Stomach smooth muscle (tissue), 2 donors: Measurements from ENCODE around the gene SFTPB.
A peak's percentile ranks its signal among the peaks of the same experiment; 100 is the strongest.

ENCODE experiments used
- H3K27ac ChIP-seq: one replicate; pipeline ENCODE4 v1.7.0; 2013; ENCODE audit warnings: mild to moderate bottlenecking, low read length, inconsistent platforms
- H3K27me3 ChIP-seq, 2 donors: one replicate each; pipeline ENCODE4 v1.7.0; 2013; ENCODE audit warnings: low read length in 2 of 2; ENCODE audit not compliant: insufficient read depth in 2 of 2, control insufficient read depth in 1 of 2
- H3K36me3 ChIP-seq, 2 donors: one replicate each; pipeline ENCODE4 v1.7.0; 2013; ENCODE audit warnings: low read length in 2 of 2; ENCODE audit not compliant: control insufficient read depth in 2 of 2, insufficient read depth in 2 of 2
- H3K4me1 ChIP-seq: one replicate; pipeline ENCODE4 v1.7.0; 2013; ENCODE audit warnings: low read length; ENCODE audit not compliant: control insufficient read depth, insufficient read depth
- H3K4me3 ChIP-seq, 2 donors: one replicate each; pipeline ENCODE4 v1.7.0; 2013; ENCODE audit warnings: low read length in 2 of 2
- H3K9ac ChIP-seq, 2 donors: one replicate each; pipeline ENCODE4 v1.7.0; 2013; ENCODE audit warnings: low read length in 2 of 2, mild to moderate bottlenecking in 1 of 2
- H3K9me3 ChIP-seq, 2 donors: one replicate each; pipeline ENCODE4 v1.7.0; 2013; ENCODE audit warnings: low read length in 2 of 2; ENCODE audit not compliant: control insufficient read depth in 2 of 2
- donor health status: healthy.
- donor health status: Pancreatic carcinoma.

SFTPB gene

GRCh38 chr2:85692039-85692645, 24.1 kb upstream of the SFTPB start:
- Histone ChIP-seq H3K4me3 (no peak overlapping the region), H3K27me3 (peaks cover under 1 to 9% of the 10 kb centered on the region in 2 donors), H3K9me3 (no peaks in the 10 kb centered on the region), H3K27ac (no peak overlapping the region), H3K4me1 (no peaks in the 10 kb centered on the region), H3K36me3 (no peaks in the 10 kb centered on the region), H3K9ac (no peak overlapping the region)

- no peaks in the 10 kb centered on the region for H3K36me3 ChIP-seq
- H3K27me3 ChIP-seq, result peaks cover 0 to 9% of the 10 kb centered on the region in 2 donors
- no peaks in the 10 kb centered on the region for H3K9me3 ChIP-seq
- no peaks in the 10 kb centered on the region for H3K4me1 ChIP-seq
- no peak overlapping the region for H3K9ac ChIP-seq
- H3K4me3 ChIP-seq, result no peak overlapping the region
- H3K27ac ChIP-seq, result no peak overlapping the region
These were observed 22.9 kb upstream of the SFTPB start for GRCh38 chr2:85690932-85691331.

- Histone ChIP-seq H3K27ac (no peak overlapping the region), H3K36me3 (no peaks in the 10 kb centered on the region), H3K4me3 (no peak overlapping the region), H3K27me3 (no peaks in the 10 kb centered on the region), H3K4me1 (no peaks in the 10 kb centered on the region), H3K9ac (no peak overlapping the region), H3K9me3 (no peaks in the 10 kb centered on the region)
These were observed 16.8 kb upstream of the SFTPB start for GRCh38 chr2:85684806-85685205.

GRCh38 chr2:85684380-85684779, 16.4 kb upstream of the SFTPB start:
- H3K4me1 ChIP-seq, result peaks cover under 1% of the 10 kb centered on the region
- H3K9me3 ChIP-seq, result no peaks in the 10 kb centered on the region
- no peaks in the 10 kb centered on the region for H3K27me3 ChIP-seq
- H3K36me3 ChIP-seq, result no peaks in the 10 kb centered on the region
- H3K9ac ChIP-seq, result no peak overlapping the region
- H3K27ac ChIP-seq, result no peak overlapping the region
- H3K4me3 ChIP-seq, result no peak overlapping the region

DNA sequence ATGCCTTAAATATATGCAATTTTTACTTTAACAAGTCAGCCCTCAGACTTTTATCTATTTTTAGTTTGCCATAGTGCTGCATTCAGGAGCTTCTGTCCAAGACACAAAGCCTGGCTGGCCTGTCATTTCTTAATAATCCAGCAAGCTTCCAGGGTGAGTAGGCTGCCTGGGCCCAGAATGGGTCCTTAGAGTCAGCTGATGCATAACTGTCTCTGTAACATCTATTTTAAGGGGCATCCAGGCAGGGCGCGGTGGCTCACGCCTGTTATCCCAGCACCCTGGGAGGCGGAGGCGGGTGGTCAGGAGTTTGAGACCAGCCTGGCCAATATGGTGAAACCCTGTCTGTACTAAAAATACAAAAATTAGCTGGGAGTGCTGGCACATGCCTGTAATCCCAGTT, 14.4 kb upstream of the SFTPB start:
- Histone ChIP-seq H3K9me3 (no peaks in the 10 kb centered on the region), H3K4me3 (no peak overlapping the region), H3K27ac (no peak overlapping the region), H3K36me3 (no peaks in the 10 kb centered on the region), H3K27me3 (no peaks in the 10 kb centered on the region), H3K9ac (no peak overlapping the region), H3K4me1 (peaks cover 7% of the 10 kb centered on the region)

- H3K27ac ChIP-seq, result no peak overlapping the region
These were observed 13.8 kb upstream of the SFTPB start for GRCh38 chr2:85681776-85682175.

DNA sequence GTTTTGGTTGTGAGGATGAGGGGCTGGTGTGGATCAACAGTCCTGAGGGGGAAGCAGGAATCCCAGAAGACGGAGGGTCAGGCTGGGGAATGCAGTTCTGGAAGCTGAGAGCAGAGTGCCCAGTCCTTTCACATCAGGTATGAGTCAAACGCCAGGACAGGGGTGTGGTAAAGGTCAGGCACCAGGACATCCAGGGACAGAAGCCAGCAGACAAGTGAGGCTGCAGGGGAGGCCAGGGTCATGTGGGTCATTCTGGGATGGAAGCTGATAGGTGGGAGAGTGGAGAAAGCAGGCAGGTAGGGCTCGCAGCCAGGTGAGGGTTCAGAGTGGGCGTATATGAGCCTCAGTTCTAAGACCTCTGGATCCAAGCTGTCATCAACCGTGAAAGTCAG, 13.4 kb upstream of the SFTPB start:
- H3K27me3 ChIP-seq, result no peaks in the 10 kb centered on the region
- H3K4me1 ChIP-seq, result peaks cover 7% of the 10 kb centered on the region
- H3K4me3 ChIP-seq, result no peak overlapping the region
- H3K9ac ChIP-seq, result no peak overlapping the region
- H3K27ac ChIP-seq, result no peak overlapping the region
- no peaks in the 10 kb centered on the region for H3K36me3 ChIP-seq
- no peaks in the 10 kb centered on the region for H3K9me3 ChIP-seq

More at GRCh38 chr2:85681776-85682175, 13.8 kb upstream of the SFTPB start:
- H3K9me3 ChIP-seq, result no peaks in the 10 kb centered on the region
- H3K27me3 ChIP-seq, result no peaks in the 10 kb centered on the region
- H3K4me3 ChIP-seq, result no peak overlapping the region
- H3K36me3 ChIP-seq, result no peaks in the 10 kb centered on the region
- peaks cover 7% of the 10 kb centered on the region for H3K4me1 ChIP-seq
- H3K9ac ChIP-seq, result no peak overlapping the region

- Histone ChIP-seq H3K27me3 (no peaks in the 10 kb centered on the region), H3K4me3 (no peak overlapping the region), H3K9ac (no peak overlapping the region), H3K4me1 (peaks cover 7% of the 10 kb centered on the region), H3K27ac (no peak overlapping the region), H3K9me3 (no peaks in the 10 kb centered on the region), H3K36me3 (no peaks in the 10 kb centered on the region)
These were observed 12.8 kb upstream of the SFTPB start for GRCh38 chr2:85680707-85681371.

DNA sequence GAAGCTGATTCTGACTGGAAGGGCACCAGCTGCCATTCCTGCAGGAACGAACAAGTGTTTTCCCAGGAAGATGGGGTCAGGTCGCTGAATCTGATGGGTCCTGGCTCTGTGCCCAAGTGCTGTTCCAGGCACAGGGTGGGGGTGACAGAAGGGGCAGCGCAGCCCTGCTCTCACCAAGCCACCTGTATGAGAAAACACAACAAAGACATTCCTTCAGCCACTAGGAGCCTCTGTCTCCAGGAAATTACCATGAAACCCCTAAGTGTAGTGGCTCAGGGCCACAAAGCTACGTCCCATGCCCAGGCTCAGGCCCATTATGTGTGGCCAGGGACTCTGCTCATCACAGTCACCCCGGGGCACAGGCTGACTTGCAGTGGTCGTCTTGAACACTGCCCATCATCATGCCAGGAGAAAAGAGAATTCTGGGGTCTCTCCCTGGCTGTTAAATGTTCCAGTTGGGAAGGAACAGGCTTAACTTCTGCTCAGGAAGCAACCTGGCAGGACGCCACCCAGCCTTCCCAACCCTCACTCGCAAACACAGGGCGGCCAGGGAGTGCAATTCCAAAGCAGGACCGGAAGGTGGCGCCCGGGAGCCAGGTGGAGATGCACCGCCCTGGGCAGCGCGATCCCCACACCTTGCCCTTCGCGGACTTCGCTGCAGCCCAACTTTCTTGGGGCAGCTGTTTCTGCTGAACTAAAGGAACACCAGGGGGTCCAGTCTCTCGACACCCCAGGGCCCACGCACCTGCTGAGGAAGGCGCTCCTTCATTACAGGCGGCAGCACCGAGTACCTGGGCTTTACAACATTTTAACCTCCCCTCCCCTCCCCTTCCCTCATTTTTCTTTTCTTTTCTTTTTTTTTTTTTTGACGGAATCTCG, 11.0 kb upstream of the SFTPB start:
- no peaks in the 10 kb centered on the region for H3K27me3 ChIP-seq
- no peak overlapping the region for H3K27ac ChIP-seq
- no peaks in the 10 kb centered on the region for H3K36me3 ChIP-seq
- peak overlapping the region in 1 of 2 donors; percentile 47 for H3K4me3 ChIP-seq
- H3K4me1 ChIP-seq, result peaks cover 7% of the 10 kb centered on the region
- peak overlapping the region in 1 of 2 donors; percentile 18 for H3K9ac ChIP-seq
- no peaks in the 10 kb centered on the region for H3K9me3 ChIP-seq

DNA sequence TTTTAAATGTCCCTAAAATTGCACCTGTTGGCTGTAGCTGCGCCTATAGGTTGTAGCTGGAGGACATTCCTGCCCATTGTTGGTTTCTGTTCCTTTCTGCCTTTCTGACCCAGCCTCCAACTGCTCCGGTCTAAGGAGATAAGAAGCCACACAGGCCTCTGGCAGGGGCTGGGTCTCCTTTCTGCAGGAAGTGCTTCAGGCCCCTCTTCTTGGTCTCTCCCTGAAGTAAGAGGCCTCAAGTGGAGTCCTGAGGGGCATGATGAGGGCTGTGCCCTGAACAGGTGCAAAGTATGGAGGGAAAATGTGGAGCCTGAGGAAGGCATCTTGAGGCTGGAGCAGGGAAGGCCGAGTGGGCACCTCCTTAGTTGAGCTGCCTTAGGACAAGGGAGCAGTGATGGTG, 10.4 kb upstream of the SFTPB start:
- Histone ChIP-seq H3K27me3 (no peaks in the 10 kb centered on the region), H3K4me1 (peaks cover 7% of the 10 kb centered on the region), H3K9ac (no peak overlapping the region), H3K9me3 (no peaks in the 10 kb centered on the region), H3K4me3 (no peak overlapping the region), H3K36me3 (no peaks in the 10 kb centered on the region), H3K27ac (no peak overlapping the region)
